Measurements from ENCODE around the gene MEF2B. TPM values are rescaled to one million over a fixed set of nuclear protein-coding genes. Genes with fewer than 3 reads are reported as not detected.

MEF2B gene
- total and polyA plus RNA-seq, 10 of the 15 experiments (the other 5 are each of a cell fraction or from before 2014, with no cell fraction given) = 0.09 to 33.0 (median 8.9) TPM

DNA sequence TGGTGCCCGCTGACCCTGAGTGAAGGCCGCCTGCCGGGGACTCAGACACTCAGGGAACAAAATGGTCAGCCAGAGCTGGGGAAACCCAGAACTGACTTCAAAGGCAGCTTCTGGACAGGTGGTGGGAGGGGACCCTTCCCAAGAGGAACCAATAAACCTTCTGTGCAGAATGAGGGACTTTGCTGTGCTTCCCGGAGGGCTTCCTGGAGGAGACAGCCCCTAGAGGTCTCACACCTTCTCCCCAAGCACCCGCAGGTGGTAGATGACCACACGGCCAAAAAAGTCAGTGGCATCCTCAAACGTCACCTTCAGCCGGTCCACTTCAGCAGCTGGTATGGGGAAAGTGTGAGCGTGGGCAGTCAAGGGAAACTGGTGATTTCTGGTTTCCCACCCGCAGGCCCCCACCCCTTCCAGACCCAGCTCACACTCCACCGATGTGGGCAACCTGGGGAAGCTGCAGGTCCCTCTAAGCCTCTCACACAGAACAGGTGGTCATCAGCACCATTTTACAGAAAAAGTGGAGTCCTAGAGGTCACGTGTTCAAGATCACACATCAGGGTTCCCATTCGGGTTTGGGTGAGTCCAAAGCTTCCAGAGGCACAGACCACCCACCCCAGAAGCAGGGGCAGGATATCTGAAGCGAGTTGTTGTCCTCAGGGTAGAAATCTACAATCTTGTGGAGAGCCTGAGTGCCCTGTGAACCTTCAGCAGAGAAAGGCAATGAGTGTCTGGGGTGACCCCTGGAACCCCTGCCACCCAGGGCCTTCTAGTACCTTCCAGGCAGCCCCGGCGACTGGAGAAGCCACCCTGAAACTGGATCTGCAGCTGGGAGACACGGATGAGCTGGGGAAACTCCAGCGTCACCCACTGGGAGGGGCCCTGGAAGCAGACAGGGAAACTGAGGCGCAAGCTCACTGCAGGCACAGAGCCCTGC lies 31.9 kb upstream of the MEF2B start:
- ChIA-PET CTCF (interaction anchor here (0.6 to 1.5 kb wide), 4 partner anchors 13 to 79 kb away, joined by 3 to 4 read pairs (median 3); no protein-coding TSS in a partner anchor), SMC1A (ENCODE audit: uncharacterized antibody, unreplicated experiment) (interaction anchor here (1.4 to 1.8 kb wide), 4 partner anchors 9 to 46 kb away, joined by 3 to 8 read pairs (median 6); no protein-coding TSS in a partner anchor), POLR2A (interaction anchor here (0.5 to 3.2 kb wide), 3 partner anchors 10 to 317 kb away, joined by 3 to 25 read pairs (median 5); partner anchors contain the start of genes BORCS8 and RFXANK), RAD21 (ENCODE audit: unreplicated experiment) (interaction anchor here (1.4 to 2.3 kb wide), 3 partner anchors 10 to 15 kb away, joined by 3 to 15 read pairs (median 4); partner anchors contain the start of genes BORCS8 and RFXANK)
- in situ Hi-C loops (cut with MboI) = no loop called here
- Histone ChIP-seq H3K27ac (ENCODE audit: control insufficient read depth, insufficient read depth) (peak overlapping the region; percentile 75), H3K27me3 (replicated peaks in 1 of 2; ENCODE audit: control insufficient read depth in 2 of 2, insufficient read depth in 2 of 2, low read length in 1 of 2) (no peaks in the 10 kb centered on the region), H3K4me1 (ENCODE audit: control insufficient read depth, insufficient read depth, low read length) (peaks cover 5% of the 10 kb centered on the region; the same call in 1 of the 2 replicates), H3K4me3 (peak overlapping the region; percentile 93), H3K36me3 (ENCODE audit: control insufficient read depth in 2 of 2, insufficient read depth in 2 of 2, low read length in 1 of 2) (peaks cover 4 to 15% of the 10 kb centered on the region in 2 experiments), H2AFZ (ENCODE audit: control insufficient read depth, low read depth, low read length) (no peak overlapping the region), H3K9me3 (replicated peaks; ENCODE audit: control insufficient read depth, insufficient read depth, low read length) (no peaks in the 10 kb centered on the region), H3K9ac (ENCODE audit: control insufficient read depth, insufficient read depth, low read length) (peak overlapping the region; percentile 70), H3K79me2 (ENCODE audit: control insufficient read depth, insufficient read depth, low read length) (peaks cover 16% of the 10 kb centered on the region), H3K4me2 (ENCODE audit: control insufficient read depth, insufficient read depth) (peak overlapping the region; percentile 99), H4K20me1 (ENCODE audit: control insufficient read depth, insufficient read depth) (no peaks in the 10 kb centered on the region)
- peak; percentile 18 for ATAC-seq
- no TSS peak for BruUV-seq (replicated peaks)
- no peak for DNase-seq (ENCODE audit: low read depth, low spot score)
- 38% methylated on average over 19 of the region's 19 CpGs for WGBS (ENCODE audit: insufficient coverage, insufficient replicate concordance, low lambda C conversion rate, missing lambda C conversion rate)
- intact Hi-C loops (cut with micrococcal nuclease; ENCODE audit: unreplicated experiment) = no loop called here
- FAIRE-seq = no peak
- TF ChIP-seq RAD51 (IDR thresholded peaks at IDR 0.05) = peak; percentile 43; the same call in 1 of the 2 replicates
- TF ChIP-seq, protein P1, sequence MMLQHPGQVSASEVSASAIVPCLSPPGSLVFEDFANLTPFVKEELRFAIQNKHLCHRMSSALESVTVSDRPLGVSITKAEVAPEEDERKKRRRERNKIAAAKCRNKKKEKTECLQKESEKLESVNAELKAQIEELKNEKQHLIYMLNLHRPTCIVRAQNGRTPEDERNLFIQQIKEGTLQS (IDR thresholded peaks at IDR 0.05; ENCODE audit: borderline replicate concordance, extremely low read depth, low read depth, low read length) = no peak
- TF ChIP-seq POLR2AphosphoS2 (IDR thresholded peaks at IDR 0.05; ENCODE audit: low read depth, low read length) = 0 out of 2 replicates have a peak, but pooled peaks have one; percentile 62
- TF ChIP-seq POLR2A (IDR thresholded peaks at IDR 0.05; ENCODE audit: low read depth, low read length) = 0 out of 2 replicates have a peak, but pooled peaks have one; percentile 2
- TF ChIP-seq TAF1 (IDR thresholded peaks at IDR 0.05; ENCODE audit: borderline replicate concordance, low read depth, low read length) = no peak
- TF ChIP-seq, protein P2, sequence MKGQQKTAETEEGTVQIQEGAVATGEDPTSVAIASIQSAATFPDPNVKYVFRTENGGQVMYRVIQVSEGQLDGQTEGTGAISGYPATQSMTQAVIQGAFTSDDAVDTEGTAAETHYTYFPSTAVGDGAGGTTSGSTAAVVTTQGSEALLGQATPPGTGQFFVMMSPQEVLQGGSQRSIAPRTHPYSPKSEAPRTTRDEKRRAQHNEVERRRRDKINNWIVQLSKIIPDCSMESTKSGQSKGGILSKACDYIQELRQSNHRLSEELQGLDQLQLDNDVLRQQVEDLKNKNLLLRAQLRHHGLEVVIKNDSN (IDR thresholded peaks at IDR 0.05; ENCODE audit: borderline replicate concordance, extremely low read length, insufficient read depth, low read depth, low read length) = peak; percentile 29
- TF ChIP-seq SUZ12 (IDR thresholded peaks at IDR 0.05; ENCODE audit: unreplicated experiment) = no peak
